Heart left ventricle (tissue), 16 donors: Measurements from ENCODE around the gene C1QTNF2. TPM values are rescaled to one million over a fixed set of nuclear protein-coding genes. Genes with fewer than 3 reads are reported as not detected.
A peak's percentile ranks its signal among the peaks of the same experiment; 100 is the strongest.

Source experiments
- ATAC-seq, 4 donors: fragments of 200-7000 bp; cut with Tn5 transposase; one replicate each; pipeline ENCODE4 v1.9.1; 2020 to 2022; ENCODE audit warnings: moderate library complexity in 4 of 4, mild to moderate bottlenecking in 3 of 4, moderate number of reproducible peaks in 1 of 4
- DNase-seq, 5 donors: peaks; one replicate each; pipeline ENCODE4 v3.0.0-alpha.2; 2020
- H3K27ac ChIP-seq, 12 donors: fragments of 200-600 bp; sonication (generic) in 4 of 12; one replicate each; pipeline versions ENCODE4 v1.5.0 to v1.8.0; 2016 to 2022; ENCODE audit warnings: mild to moderate bottlenecking in 2 of 12
- H3K27me3 ChIP-seq, 9 donors: fragments of 200-600 bp; sonication (generic) in 2 of 9; one replicate each; pipeline versions ENCODE4 v1.5.1 to v1.8.0; 2016 to 2022; ENCODE audit warnings: mild to moderate bottlenecking in 3 of 9
- H3K36me3 ChIP-seq, 9 donors: fragments of 200-600 bp; sonication (generic) in 2 of 9; one replicate each; pipeline versions ENCODE4 v1.5.0 to v1.8.0; 2018 to 2022; ENCODE audit warnings: mild to moderate bottlenecking in 2 of 9
- H3K4me1 ChIP-seq, 12 donors: fragments of 200-600 bp; sonication (generic) in 4 of 12; one replicate each; pipeline versions ENCODE4 v1.5.0 to v1.8.0; 2016 to 2022; ENCODE audit warnings: mild to moderate bottlenecking in 3 of 12
- H3K4me3 ChIP-seq, 12 donors: fragments of 200-600 bp; sonication (generic) in 4 of 12; one replicate each; pipeline versions ENCODE4 v1.5.0 to v1.8.0; 2017 to 2022; ENCODE audit warnings: mild to moderate bottlenecking in 9 of 12, moderate library complexity in 4 of 12
- H3K9me3 ChIP-seq, 12 donors: fragments of 200-600 bp; sonication (generic) in 4 of 12; one replicate each; pipeline versions ENCODE4 v1.5.0 to v1.8.0; 2016 to 2022; ENCODE audit warnings: mild to moderate bottlenecking in 1 of 12
- POLR2A ChIP-seq, 2 donors: fragments of 450-650 bp; IDR thresholded peaks; one replicate each; pipeline ENCODE4 v1.6.1; 2017; ENCODE audit warnings: antibody characterized with exemption in 2 of 2, mild to moderate bottlenecking in 2 of 2, moderate library complexity in 2 of 2
- WGBS, 4 donors: extraction: QIAGEN DNeasy Blood & Tissue Kit in 2 of 4; methylation state at CpG; one replicate each; pipeline versions ENCODE4 v1.1.5 to v1.1.7; 2013 to 2018; 5-methylcytosine and 5-hydroxymethylcytosine counted together
- intact Hi-C, 10 donors: fragments of 100-400 bp; cut with DNase I; formaldehyde crosslinking; loops; one replicate each; pipeline versions ENCODE4 v1.11.1 to v1.14.2; 2022
- polyA plus RNA-seq, 2 donors: library from polyadenylated mRNA; stranded (reverse); fragments of 200-250 nt; gene quantifications; one replicate each; pipeline ENCODE4 v1.2.3, GENCODE V29; 2013
- total RNA-seq, 9 donors: library from RNA; depleted of rRNA in 2 of 9; stranded (reverse); fragments of >200 nt in 2 of 9; fragmentation: NEBNext Ultra II Directional in 3 of 9; extraction: Animal tissue kit (Norgen Biotek cat#: 25700) in 3 of 9; gene quantifications; one replicate each; pipeline versions ENCODE4 v1.1.0 to v1.2.4, GENCODE V29; 2016 to 2023
- TF ChIP-seq, protein P1 (sequence below), 12 donors: fragments of 200-600 bp; sonication (generic) in 4 of 12; IDR thresholded peaks; one replicate each; pipeline versions ENCODE4 v1.5.0 to v1.8.0; 2018 to 2022; ENCODE audit warnings: antibody characterized with exemption in 12 of 12, mild to moderate bottlenecking in 5 of 12
- donor health status: ischemic (EF 13 %, LVEDD 7.1; RV severe dilation, severe dysfunction).
- donor health status: healthy with polysubstance abuse.
- donor health status: DM: no; HTN: yes; CAD: no.
- donor health status: DM: no; HTN: no; CAD: no.
- donor health status: ischemic (EF 25% LVEDD 6.9; RV normal size, moderate dysfunction).
- donor health status: ischemic (EF 25% LVEDD 5.7; RV mildly dilated, moderate dysfunction).
- donor health status: healthy.
- donor health status: DM: yes; HTN: yes; CAD: no.
- donor health status: ischemic (EF 35%, LVEDD 5.7; RV mildly dilated, moderate dysfunction).
- donor health status: nonischemic (EF 11% LVEDD 7.7; RV severe dilation, severe dysfunction).
- donor health status: DM: yes; HTN: yes; CAD: no.
- donor health status: PGD.
- donor health status: ischemic (EF 29% LVEDD 5.4; RV normal size, mild dysfunction).
- donor health status: nonischemic (EF 23%, LVEDD 6.1; RV moderate dilation, normal function).

Gene C1QTNF2
- total and polyA plus RNA-seq, 11 donors = 0.44 to 1.6 (median 1.0) TPM

DNA sequence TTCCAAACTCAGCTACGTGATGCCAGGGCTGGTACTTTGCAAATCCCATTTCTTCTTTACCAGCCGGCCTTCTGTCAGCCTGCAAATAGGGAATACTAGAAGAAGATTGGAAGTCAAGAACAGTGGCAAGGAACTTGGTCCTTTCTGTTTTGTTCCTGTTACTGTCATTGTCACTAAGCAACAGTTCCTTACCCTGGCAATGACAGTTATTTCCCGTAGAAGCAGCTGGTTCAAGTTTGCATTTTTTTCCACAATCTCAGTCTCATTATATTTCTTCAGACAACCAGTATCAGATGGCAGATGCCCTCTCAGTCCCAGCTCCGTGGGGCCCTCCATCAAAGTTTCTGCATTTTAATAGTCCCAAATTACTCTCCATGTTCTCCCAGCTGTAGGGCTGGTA lies 9.1 kb upstream of the C1QTNF2 start:
- no peak overlapping the region for H3K4me3 ChIP-seq
- TF ChIP-seq, protein P1, sequence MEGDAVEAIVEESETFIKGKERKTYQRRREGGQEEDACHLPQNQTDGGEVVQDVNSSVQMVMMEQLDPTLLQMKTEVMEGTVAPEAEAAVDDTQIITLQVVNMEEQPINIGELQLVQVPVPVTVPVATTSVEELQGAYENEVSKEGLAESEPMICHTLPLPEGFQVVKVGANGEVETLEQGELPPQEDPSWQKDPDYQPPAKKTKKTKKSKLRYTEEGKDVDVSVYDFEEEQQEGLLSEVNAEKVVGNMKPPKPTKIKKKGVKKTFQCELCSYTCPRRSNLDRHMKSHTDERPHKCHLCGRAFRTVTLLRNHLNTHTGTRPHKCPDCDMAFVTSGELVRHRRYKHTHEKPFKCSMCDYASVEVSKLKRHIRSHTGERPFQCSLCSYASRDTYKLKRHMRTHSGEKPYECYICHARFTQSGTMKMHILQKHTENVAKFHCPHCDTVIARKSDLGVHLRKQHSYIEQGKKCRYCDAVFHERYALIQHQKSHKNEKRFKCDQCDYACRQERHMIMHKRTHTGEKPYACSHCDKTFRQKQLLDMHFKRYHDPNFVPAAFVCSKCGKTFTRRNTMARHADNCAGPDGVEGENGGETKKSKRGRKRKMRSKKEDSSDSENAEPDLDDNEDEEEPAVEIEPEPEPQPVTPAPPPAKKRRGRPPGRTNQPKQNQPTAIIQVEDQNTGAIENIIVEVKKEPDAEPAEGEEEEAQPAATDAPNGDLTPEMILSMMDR (IDR thresholded peaks at IDR 0.05) = no peak
- no peak for TF ChIP-seq POLR2A (IDR thresholded peaks at IDR 0.05)
- H3K36me3 ChIP-seq = no peaks in the 10 kb centered on the region
- peak in 1 of 4 donors; percentile 42 for ATAC-seq
- DNase-seq = no peak
- H3K27me3 ChIP-seq = no peaks in the 10 kb centered on the region
- H3K27ac ChIP-seq = no peak overlapping the region
- H3K9me3 ChIP-seq = no peaks in the 10 kb centered on the region
- WGBS, 4 donors = 45 to 57% (median 54%) methylated on average over 4 of the region's 4 CpGs
- intact Hi-C loops = no loop called here
- H3K4me1 ChIP-seq = peaks cover 0 to 12% (median 0%) of the 10 kb centered on the region in 12 donors

DNA sequence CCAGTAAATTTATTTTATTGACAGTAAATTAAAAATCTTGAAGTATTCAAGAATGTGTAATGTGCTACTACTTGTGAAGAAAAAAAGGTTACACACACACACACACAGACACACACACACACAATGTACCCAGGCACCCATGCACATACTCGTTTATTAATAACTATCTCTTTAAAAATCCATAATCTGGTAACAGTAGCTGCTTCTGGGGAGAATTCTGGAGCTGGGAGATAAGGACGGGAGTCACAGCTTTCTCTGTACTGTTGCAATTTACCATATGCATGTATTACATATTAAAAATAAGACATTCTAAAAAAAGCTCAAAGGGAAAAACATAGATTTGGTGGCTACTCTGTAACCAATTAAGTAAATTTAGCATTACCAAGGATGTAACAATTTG lies 7.9 kb upstream of the C1QTNF2 start:
- H3K36me3 ChIP-seq = no peaks in the 10 kb centered on the region
- ATAC-seq (no peak), DNase-seq (no peak)
- no peak overlapping the region for H3K4me3 ChIP-seq
- 60 to 69% (median 62%) methylated on average over 2 of the region's 2 CpGs for WGBS, 4 donors
- no peaks in the 10 kb centered on the region for H3K9me3 ChIP-seq
- TF ChIP-seq, protein P1 (IDR thresholded peaks at IDR 0.05) = no peak
- TF ChIP-seq POLR2A (IDR thresholded peaks at IDR 0.05) = no peak
- intact Hi-C loops = no loop called here
- no peak overlapping the region for H3K27ac ChIP-seq
- peaks cover 0 to 12% (median 0%) of the 10 kb centered on the region in 12 donors for H3K4me1 ChIP-seq
- H3K27me3 ChIP-seq = peaks cover 0 to 2% (median 0%) of the 10 kb centered on the region in 9 donors

DNA sequence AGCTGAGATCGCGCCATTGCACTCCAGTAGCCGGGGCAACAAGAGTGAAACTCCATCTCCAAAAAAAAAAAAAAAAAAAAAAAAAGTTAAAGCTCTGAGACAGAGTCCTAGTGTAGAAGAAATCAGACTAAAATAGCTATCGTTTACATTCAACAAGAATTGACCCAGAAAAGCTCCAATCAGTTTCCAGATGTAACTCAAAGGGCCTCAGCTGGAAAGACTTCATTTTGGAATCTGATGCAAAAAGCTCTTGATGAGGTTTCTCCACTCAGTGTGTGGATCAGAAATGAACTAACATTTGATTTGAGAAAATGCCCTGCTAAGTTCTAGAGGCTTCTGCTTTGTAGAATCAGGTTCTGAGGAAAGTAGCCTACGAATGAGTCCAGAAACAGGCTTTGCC lies 7.2 kb upstream of the C1QTNF2 start:
- Histone ChIP-seq H3K27ac (no peak overlapping the region), H3K9me3 (no peaks in the 10 kb centered on the region), H3K4me1 (peaks cover 0 to 12% (median 0%) of the 10 kb centered on the region in 12 donors), H3K36me3 (no peaks in the 10 kb centered on the region), H3K4me3 (no peak overlapping the region), H3K27me3 (peaks cover 0 to 3% (median 0%) of the 10 kb centered on the region in 9 donors)
- no peak for TF ChIP-seq POLR2A (IDR thresholded peaks at IDR 0.05)
- TF ChIP-seq, protein P1 (IDR thresholded peaks at IDR 0.05) = no peak
- WGBS, 4 donors = 87 to 94% (median 90%) methylated on average over 5 of the region's 5 CpGs
- intact Hi-C loops = no loop called here
- DNase-seq (no peak), ATAC-seq (no peak)

DNA sequence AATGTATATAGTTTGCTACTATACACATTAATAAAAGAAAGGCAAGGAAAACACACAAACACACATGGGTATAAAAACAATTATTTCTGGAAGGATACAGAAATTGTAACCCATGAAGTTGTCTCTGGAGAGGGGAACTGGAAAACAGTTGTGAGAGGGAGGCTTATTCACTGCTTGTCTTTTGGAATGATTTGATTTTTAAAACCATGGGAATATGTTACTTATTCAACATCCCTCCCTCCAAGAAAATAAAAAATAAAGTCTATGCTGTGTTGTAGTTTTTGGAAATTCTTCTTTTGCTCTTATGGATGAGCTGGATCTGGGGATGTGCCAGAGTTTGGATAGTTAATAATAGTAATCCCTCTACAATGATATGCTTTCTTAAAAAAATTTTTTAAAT lies 6.0 kb upstream of the C1QTNF2 start:
- peaks cover 0 to 3% (median 0%) of the 10 kb centered on the region in 9 donors for H3K27me3 ChIP-seq
- no peak for TF ChIP-seq POLR2A (IDR thresholded peaks at IDR 0.05)
- TF ChIP-seq, protein P1 (IDR thresholded peaks at IDR 0.05) = no peak
- ATAC-seq (no peak), DNase-seq (no peak)
- no peak overlapping the region for H3K27ac ChIP-seq
- no peaks in the 10 kb centered on the region for H3K9me3 ChIP-seq
- H3K4me3 ChIP-seq = no peak overlapping the region
- H3K36me3 ChIP-seq = no peaks in the 10 kb centered on the region
- intact Hi-C loops = no loop called here
- peaks cover 0 to 12% (median 0%) of the 10 kb centered on the region in 12 donors for H3K4me1 ChIP-seq
